Endodermal cell (in vitro differentiated cells): ENCODE measurements around the gene KLF4. TPM values are rescaled to one million over a fixed set of nuclear protein-coding genes. Genes with fewer than 3 reads are reported as not detected.
A peak's percentile ranks its signal among the peaks of the same experiment; 100 is the strongest.

Experiments used
- DNase-seq: peaks from one replicate; pipeline ENCODE4 v3.0.0-alpha.2; 2017
- H3K27ac ChIP-seq: 2 replicates; pipeline ENCODE4 v1.5.1; 2013; ENCODE audit warnings: mild to moderate bottlenecking, low read depth, low read length, moderate library complexity
- H3K27me3 ChIP-seq: 2 replicates; pipeline ENCODE4 v1.6.1; 2013; ENCODE audit warnings: mild to moderate bottlenecking, low read length, moderate library complexity; ENCODE audit not compliant: insufficient read depth, control insufficient read depth, poor library complexity, severe bottlenecking
- H3K36me3 ChIP-seq: 2 replicates; pipeline ENCODE4 v1.7.0; 2013; ENCODE audit warnings: mild to moderate bottlenecking, low read length, moderate library complexity; ENCODE audit not compliant: control insufficient read depth, insufficient read depth
- H3K4me1 ChIP-seq: one replicate; pipeline ENCODE4 v1.7.0; 2013; ENCODE audit warnings: low read length; ENCODE audit not compliant: control insufficient read depth, insufficient read depth
- H3K4me3 ChIP-seq: 2 replicates; pipeline ENCODE4 v1.5.1; 2013; ENCODE audit warnings: mild to moderate bottlenecking, low read length, moderate library complexity
- H3K9ac ChIP-seq: 2 replicates; pipeline ENCODE4 v1.6.1; 2013; ENCODE audit warnings: mild to moderate bottlenecking, low read length, moderate library complexity; ENCODE audit not compliant: poor library complexity, severe bottlenecking; ENCODE audit errors: extremely low read depth
- H3K9me3 ChIP-seq: 2 replicates; pipeline ENCODE4 v1.6.1; 2013; ENCODE audit warnings: mild to moderate bottlenecking, low read length, moderate library complexity; ENCODE audit not compliant: control insufficient read depth
- H3K27ac Mint-ChIP-seq: 2 replicates; pipeline ENCODE4 v1.8.0; 2020; ENCODE audit warnings: mixed read lengths
- H3K27me3 Mint-ChIP-seq: 2 replicates; pipeline ENCODE4 v1.8.0; 2021; ENCODE audit warnings: mild to moderate bottlenecking, mixed read lengths; ENCODE audit not compliant: insufficient read depth
- H3K36me3 Mint-ChIP-seq: 2 replicates; pipeline ENCODE4 v1.8.0; 2020; ENCODE audit warnings: low read depth, mixed read lengths
- H3K4me1 Mint-ChIP-seq: 2 replicates; pipeline ENCODE4 v1.8.0; 2020; ENCODE audit warnings: mixed read lengths
- H3K4me3 Mint-ChIP-seq: 2 replicates; pipeline ENCODE4 v1.8.0; 2020; ENCODE audit warnings: mild to moderate bottlenecking, moderate library complexity, mixed read lengths
- H3K9me3 Mint-ChIP-seq: 2 replicates; pipeline ENCODE4 v1.8.0; 2020; ENCODE audit warnings: mild to moderate bottlenecking, mixed read lengths
- CTCF ChIP-seq: fragments of 200-600 bp; sonication (generic); conservative IDR thresholded peaks from 2 replicates; pipeline ENCODE4 v1.5.0; 2021; ENCODE audit warnings: antibody characterized with exemption, mild to moderate bottlenecking
- WGBS, 2 experiments: methylation state at CpG; one replicate each; pipeline versions ENCODE4 v1.1.5 to v1.1.7; 2013; ENCODE audit warnings: missing lambda C conversion rate in 2 of 2, mixed read lengths in 1 of 2; ENCODE audit not compliant: insufficient coverage in 1 of 2, insufficient read length in 1 of 2; 5-methylcytosine and 5-hydroxymethylcytosine counted together
- total RNA-seq, 2 donors: library from RNA; stranded (reverse); fragmentation: NEBNext Ultra II Directional in 1 of 2; extraction: Animal tissue kit (Norgen Biotek cat#: 25700) in 1 of 2; gene quantifications; 2 replicates in 1 of 2; 3 replicates in 1 of 2; pipeline ENCODE4 v1.2.1, GENCODE V29; 2021

Gene KLF4
- total RNA-seq, 2 donors from 2014 or later = 1.9 to 2.6 TPM

- H3K36me3 ChIP-seq = no peaks in the 10 kb centered on the region
- no peak for TF ChIP-seq CTCF
- DNase-seq = peak; percentile 64
- no peak overlapping the region for H3K9ac ChIP-seq
- H3K27me3 ChIP-seq = no peaks in the 10 kb centered on the region
- H3K4me3 ChIP-seq = no peak overlapping the region
- no peaks in the 10 kb centered on the region for H3K9me3 ChIP-seq
- 73 to 80% methylated on average over 4 to 6 of the region's 6 CpGs for WGBS, 2 experiments
- H3K4me1 ChIP-seq = peaks cover 3% of the 10 kb centered on the region
- Mint-ChIP-seq H3K27me3 (peaks cover 2% of the 10 kb centered on the region), H3K9me3 (no peaks in the 10 kb centered on the region), H3K4me1 (peaks cover 15% of the 10 kb centered on the region), H3K36me3 (no peaks in the 10 kb centered on the region), H3K27ac (peak overlapping the region; percentile 90), H3K4me3 (no peak overlapping the region)
- H3K27ac ChIP-seq = no peak overlapping the region
Measured at GRCh38 chr9:107437716-107438115, 51.9 kb downstream of the KLF4 start.

DNA sequence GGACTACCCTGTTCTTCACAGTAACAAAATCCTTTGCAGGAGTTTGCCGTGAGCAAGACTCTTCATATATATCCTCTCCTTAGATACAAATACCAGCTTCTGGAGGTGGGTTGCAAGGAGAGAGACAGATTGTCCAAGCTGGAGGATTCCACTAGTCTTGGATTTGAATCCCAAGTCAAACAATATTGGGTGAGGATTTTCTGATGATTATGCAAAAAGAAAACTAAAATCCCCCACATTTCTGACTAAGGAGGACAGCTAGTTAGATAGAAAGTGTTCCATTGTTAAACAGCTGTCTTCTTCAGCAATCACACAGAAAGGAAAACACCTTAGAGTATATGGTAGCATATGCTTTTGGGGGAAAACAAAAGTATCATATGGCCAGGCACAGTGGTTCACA lies 54.2 kb downstream of the KLF4 start:
- Mint-ChIP-seq H3K27ac (no peak overlapping the region), H3K36me3 (no peaks in the 10 kb centered on the region), H3K9me3 (no peaks in the 10 kb centered on the region), H3K4me3 (no peak overlapping the region), H3K4me1 (peaks cover 13% of the 10 kb centered on the region), H3K27me3 (peaks cover 14% of the 10 kb centered on the region)
- TF ChIP-seq CTCF = no peak
- 100% methylated on average over 1 of the region's 1 CpG; no CpG with 5 or more reads in 1 of the 2 experiments for WGBS, 2 experiments
- no peak overlapping the region for H3K27ac ChIP-seq
- no peaks in the 10 kb centered on the region for H3K9me3 ChIP-seq
- no peak overlapping the region for H3K9ac ChIP-seq
- H3K36me3 ChIP-seq = no peaks in the 10 kb centered on the region
- no peaks in the 10 kb centered on the region for H3K27me3 ChIP-seq
- H3K4me1 ChIP-seq = peaks cover 1% of the 10 kb centered on the region
- H3K4me3 ChIP-seq = no peak overlapping the region
- no peak for DNase-seq

Other genes with a start within 250 kb of the KLF4 start
- 100 to 1,000 TPM; 154 to 167 TPM for gene RAD23B, start 206.5 kb downstream of the KLF4 start, total RNA-seq